Activated CD4-positive, alpha-beta memory T cell treated with anti-CD3 and anti-CD28 coated beads, Interleukin-2, amount 10 ng/mL, durations not matched to agents 7 days and 5 days (primary cell): ENCODE measurements around the gene CD3G. TPM values are rescaled to one million over a fixed set of nuclear protein-coding genes. Genes with fewer than 3 reads are reported as not detected.
"Not testable (repeated sequence)": the region's sequence is repeated elsewhere in the genome, so short reads cannot be mapped to it uniquely, and the experiment has no call there.

Experiments
- CTCF ChIA-PET: fragments of 350-600 bp; sonication (Branson Sonifier 250); formaldehyde crosslinking; loops from one replicate; lab custom pipeline; 2021; ENCODE audit warnings: antibody characterized with exemption, inconsistent platforms; lab: Charles Lee
- POLR2A ChIA-PET: fragments of 350-600 bp; sonication (Branson Sonifier 250); formaldehyde crosslinking; loops from one replicate; lab custom pipeline; 2021; ENCODE audit warnings: antibody characterized with exemption; lab: Charles Lee
- DNase-seq: peaks from one replicate; pipeline ENCODE4 v3.0.0-alpha.2; 2020
- H3K27ac Mint-ChIP-seq: one replicate; pipeline ENCODE4 v1.8.0; 2021; ENCODE audit warnings: mild to moderate bottlenecking, mixed read lengths
- H3K27me3 Mint-ChIP-seq: one replicate; pipeline ENCODE4 v1.8.0; 2021; ENCODE audit warnings: mixed read lengths
- H3K36me3 Mint-ChIP-seq: one replicate; pipeline ENCODE4 v1.8.0; 2021; ENCODE audit warnings: low read depth, mixed read lengths
- H3K4me1 Mint-ChIP-seq: one replicate; pipeline ENCODE4 v1.8.0; 2021; ENCODE audit warnings: mixed read lengths
- H3K4me3 Mint-ChIP-seq: one replicate; pipeline ENCODE4 v1.8.0; 2021; ENCODE audit warnings: mild to moderate bottlenecking, mixed read lengths
- H3K9me3 Mint-ChIP-seq: one replicate; pipeline ENCODE4 v1.8.0; 2021; ENCODE audit warnings: mixed read lengths
- total RNA-seq, 2 experiments: library from RNA; stranded (reverse); gene quantifications; one replicate each; pipeline ENCODE4 v1.2.3, GENCODE V29; 2021

CD3G gene
- total RNA-seq, 2 experiments from 2014 or later = 223 to 225 TPM

DNA sequence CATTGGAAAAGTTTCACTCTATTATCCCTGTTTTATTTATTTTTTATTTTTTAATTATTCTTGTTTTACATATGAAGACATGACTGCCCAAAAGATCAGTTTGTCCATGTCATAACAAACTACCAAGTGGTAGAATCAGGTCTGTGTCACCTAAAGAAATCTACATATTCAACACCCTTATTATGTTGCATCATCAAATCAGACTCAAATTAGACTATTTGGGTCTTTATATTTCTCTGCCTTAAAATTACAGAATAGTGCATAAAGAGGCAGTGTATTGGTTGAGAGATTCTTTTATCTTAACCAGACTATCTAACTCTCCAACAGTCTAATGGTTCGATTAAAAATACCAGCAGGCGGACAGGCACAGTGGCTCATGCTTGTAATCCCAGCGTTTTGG lies 38.8 kb downstream of the CD3G start:
- ChIA-PET POLR2A (interaction anchor here (1.5 kb wide), 1 partner anchor 15 kb away, joined by 6 read pairs; no protein-coding TSS in a partner anchor), CTCF (no interaction called here)
- no peak for DNase-seq
- no peaks in the 10 kb centered on the region for H3K9me3 Mint-ChIP-seq
- H3K27me3 Mint-ChIP-seq = no peaks in the 10 kb centered on the region
- no peaks in the 10 kb centered on the region for H3K4me1 Mint-ChIP-seq
- no peak overlapping the region for H3K4me3 Mint-ChIP-seq
- H3K36me3 Mint-ChIP-seq = peaks cover 69% of the 10 kb centered on the region
- H3K27ac Mint-ChIP-seq = no peak overlapping the region

DNA sequence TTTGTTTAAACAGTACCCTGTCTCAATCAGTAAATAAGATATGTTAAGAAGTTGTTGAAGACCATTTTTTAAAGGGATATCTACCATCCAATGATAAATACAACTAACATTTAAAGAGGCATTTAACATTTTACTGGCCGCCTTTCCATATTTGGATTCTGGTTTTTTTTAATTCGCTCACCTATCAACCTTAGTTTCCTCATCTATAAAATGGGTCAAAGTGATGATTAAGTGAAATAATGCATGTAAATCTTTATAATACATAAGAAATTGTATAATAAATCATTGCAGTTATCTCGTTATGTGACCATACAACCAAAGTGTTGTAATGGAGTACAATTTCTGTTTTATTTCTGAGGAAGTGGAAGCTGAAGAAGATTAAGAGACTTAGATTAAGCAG lies 39.5 kb downstream of the CD3G start:
- DNase-seq = no peak
- Mint-ChIP-seq H3K36me3 (peaks cover 68% of the 10 kb centered on the region), H3K4me1 (no peaks in the 10 kb centered on the region), H3K27ac (no peak overlapping the region), H3K4me3 (no peak overlapping the region), H3K27me3 (no peaks in the 10 kb centered on the region), H3K9me3 (no peaks in the 10 kb centered on the region)
- CTCF ChIA-PET = no interaction called here
- POLR2A ChIA-PET = interaction anchor here (1.5 kb wide), 1 partner anchor 15 kb away, joined by 6 read pairs; no protein-coding TSS in a partner anchor

DNA sequence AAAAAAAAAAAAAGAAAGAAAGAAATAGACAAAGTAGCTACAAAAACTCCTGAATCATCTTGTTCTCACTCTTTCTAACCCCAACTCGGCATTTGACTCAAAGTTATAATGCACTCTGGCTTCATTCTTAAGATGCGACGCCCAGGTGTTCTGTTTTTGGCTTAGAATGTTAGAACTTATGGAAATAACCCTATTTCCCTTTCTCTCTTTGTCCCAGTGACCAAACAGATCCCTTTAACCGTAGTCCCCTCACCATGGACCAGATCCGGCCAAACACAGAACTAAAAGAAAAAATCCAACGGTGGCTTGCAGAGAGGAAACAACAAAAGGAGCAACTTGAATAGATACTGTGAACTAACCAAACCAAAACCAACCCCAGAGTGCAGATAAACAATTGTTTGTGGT lies 52.0 kb downstream of the CD3G start:
- H3K4me1 Mint-ChIP-seq = peaks cover 65% of the 10 kb centered on the region
- H3K9me3 Mint-ChIP-seq = no peaks in the 10 kb centered on the region
- ChIA-PET CTCF (interaction anchor here (0.6 to 4.3 kb wide), 2 partner anchors 93 to 209 kb away, joined by 3 to 23 read pairs; no protein-coding TSS in a partner anchor), POLR2A (no interaction called here)
- DNase-seq = peak; percentile 31
- no peaks in the 10 kb centered on the region for H3K27me3 Mint-ChIP-seq
- H3K4me3 Mint-ChIP-seq = peak overlapping the region; percentile 60
- H3K36me3 Mint-ChIP-seq = peaks cover 51% of the 10 kb centered on the region
- H3K27ac Mint-ChIP-seq = peak overlapping the region; percentile 98

DNA sequence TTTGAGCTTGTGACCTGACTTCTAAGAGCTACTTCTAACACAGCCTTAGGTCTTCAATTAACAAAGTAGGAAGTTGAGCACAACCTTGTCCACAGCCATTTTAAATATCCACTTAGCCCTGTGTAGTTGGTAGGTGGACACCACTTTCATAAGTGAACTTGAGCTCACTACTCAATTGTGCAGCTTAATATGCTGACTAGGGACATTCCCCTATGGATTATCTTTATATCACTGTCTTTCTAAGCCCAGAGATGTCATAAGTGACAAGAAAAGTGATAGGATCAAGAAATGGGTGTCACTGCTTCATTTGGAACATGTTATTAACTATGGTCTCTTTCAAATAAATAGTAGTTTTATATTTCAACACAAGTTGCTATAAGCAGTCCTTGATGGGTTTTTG lies 53.3 kb downstream of the CD3G start:
- POLR2A ChIA-PET = interaction anchor here (1.1 to 6.9 kb wide), 13 partner anchors 11 to 393 kb away, joined by 3 to 77 read pairs (median 6); partner anchors contain the start of genes ARCN1, CD3E, DDX6 and KMT2A
- H3K9me3 Mint-ChIP-seq = no peaks in the 10 kb centered on the region
- peak overlapping the region; percentile 98 for H3K27ac Mint-ChIP-seq
- DNase-seq = no peak
- H3K4me3 Mint-ChIP-seq = no peak overlapping the region
- H3K4me1 Mint-ChIP-seq = peaks cover 67% of the 10 kb centered on the region
- CTCF ChIA-PET = interaction anchor here (1.0 to 4.3 kb wide), 4 partner anchors 38 to 199 kb away, joined by 3 to 23 read pairs (median 7); partner anchors contain the start of gene KMT2A
- H3K27me3 Mint-ChIP-seq = no peaks in the 10 kb centered on the region
- peaks cover 57% of the 10 kb centered on the region for H3K36me3 Mint-ChIP-seq

GRCh38 chr11:118398791-118399559 lies 54.8 kb downstream of the CD3G start:
- H3K36me3 Mint-ChIP-seq = peaks cover 53% of the 10 kb centered on the region
- H3K9me3 Mint-ChIP-seq = no peaks in the 10 kb centered on the region
- CTCF ChIA-PET = interaction anchor here (0.9 to 4.3 kb wide), 9 partner anchors 34 to 227 kb away, joined by 3 to 23 read pairs (median 4); partner anchors contain the start of genes KMT2A and MPZL2
- peaks cover 69% of the 10 kb centered on the region for H3K4me1 Mint-ChIP-seq
- peak overlapping the region; percentile 85 for H3K4me3 Mint-ChIP-seq
- H3K27me3 Mint-ChIP-seq = no peaks in the 10 kb centered on the region
- peak; percentile 62 for DNase-seq
- POLR2A ChIA-PET = interaction anchor here (0.6 to 6.9 kb wide), 24 partner anchors 9 to 1167 kb away, joined by 3 to 77 read pairs (median 4); partner anchors contain the start of genes ARCN1, CD3D, CD3E and KMT2A
- peak overlapping the region; percentile 97 for H3K27ac Mint-ChIP-seq

- H3K4me1 Mint-ChIP-seq = peaks cover 74% of the 10 kb centered on the region
- H3K4me3 Mint-ChIP-seq = peak within 1 kb of the TSS; percentile 85
- POLR2A ChIA-PET = interaction anchor here (0.7 to 6.9 kb wide), 18 partner anchors 9 to 185 kb away, joined by 3 to 77 read pairs (median 4); partner anchors contain the start of genes ARCN1, CD3E, KMT2A and MPZL3
- H3K9me3 Mint-ChIP-seq = no peaks in the 10 kb centered on the region
- peaks cover 59% of the 10 kb centered on the region for H3K36me3 Mint-ChIP-seq
- CTCF ChIA-PET = interaction anchor here (0.7 to 2.7 kb wide), 8 partner anchors 29 to 230 kb away, joined by 3 to 19 read pairs (median 4); partner anchors contain the start of gene KMT2A
- H3K27ac Mint-ChIP-seq = peak within 1 kb of the TSS; percentile 97
- peak; percentile 92 for DNase-seq
- no peaks in the 10 kb centered on the region for H3K27me3 Mint-ChIP-seq
Measured at GRCh38 chr11:118401151-118401879, 57.2 kb downstream of the CD3G start, which contains the start of gene ATP5MG. ATP5MG (plus strand) TSS chr11:118401606; CDS start chr11:118401666, 60 bp downstream.

DNA sequence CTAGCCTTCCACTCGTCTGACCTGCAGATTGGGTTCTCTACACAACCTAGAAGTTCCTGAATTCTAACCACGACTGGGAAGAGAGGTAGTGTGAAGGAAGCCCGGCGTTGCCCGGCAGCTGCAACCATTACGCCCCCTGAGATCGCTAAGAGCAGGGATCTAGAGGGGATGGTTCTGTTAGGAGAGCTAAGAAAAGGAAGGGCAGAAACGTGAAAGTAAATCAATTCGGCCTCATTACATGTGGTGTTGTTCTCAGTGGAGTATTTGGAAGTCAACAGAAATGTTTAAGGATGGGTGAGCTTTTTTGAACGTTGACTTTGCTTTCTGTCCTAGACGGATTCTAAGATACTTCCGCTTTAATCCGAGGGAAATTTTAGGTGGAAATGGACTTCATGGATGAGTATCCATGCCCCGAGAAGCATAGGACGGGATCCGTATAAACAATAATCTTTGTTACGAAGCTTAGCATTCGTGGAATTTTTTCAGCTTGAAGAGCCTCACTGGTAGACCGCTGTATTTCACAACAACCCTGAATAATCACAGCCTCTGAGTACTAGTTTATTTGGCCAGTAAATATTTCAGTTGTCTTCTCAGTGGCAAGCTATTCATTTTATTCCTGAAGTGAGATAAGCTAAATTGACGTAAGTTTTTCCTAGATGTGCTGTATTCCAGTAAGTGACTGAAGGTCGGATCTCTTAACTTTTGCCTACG lies 57.9 kb downstream of the CD3G start:
- no peaks in the 10 kb centered on the region for H3K27me3 Mint-ChIP-seq

GRCh38 chr11:118402594-118402993 lies 58.5 kb downstream of the CD3G start:
- Mint-ChIP-seq H3K36me3 (peaks cover 62% of the 10 kb centered on the region), H3K4me3 (peak overlapping the region; percentile 85), H3K27ac (peak overlapping the region; percentile 45), H3K4me1 (peaks cover 70% of the 10 kb centered on the region)
- H3K9me3 Mint-ChIP-seq, DNase-seq, H3K27me3 Mint-ChIP-seq: not testable (repeated sequence)
- POLR2A ChIA-PET = interaction anchor here (0.9 to 6.9 kb wide), 14 partner anchors 10 to 170 kb away, joined by 3 to 77 read pairs (median 4); partner anchors contain the start of genes ARCN1, CD3E, KMT2A and MPZL3
- CTCF ChIA-PET = interaction anchor here (0.7 to 2.7 kb wide), 12 partner anchors 11 to 260 kb away, joined by 3 to 19 read pairs (median 4); partner anchors contain the start of gene KMT2A

More for the DNA sequence above, 57.9 kb downstream of the CD3G start:
- DNase-seq = no peak
- CTCF ChIA-PET = interaction anchor here (0.7 to 2.7 kb wide), 13 partner anchors 10 to 260 kb away, joined by 3 to 19 read pairs (median 4); partner anchors contain the start of gene KMT2A
- Mint-ChIP-seq H3K4me1 (peaks cover 75% of the 10 kb centered on the region), H3K9me3 (no peaks in the 10 kb centered on the region), H3K36me3 (peaks cover 60% of the 10 kb centered on the region), H3K4me3 (peak overlapping the region; percentile 85), H3K27ac (peak overlapping the region; percentile 97)
- POLR2A ChIA-PET = interaction anchor here (0.7 to 6.9 kb wide), 17 partner anchors 10 to 186 kb away, joined by 3 to 77 read pairs (median 4); partner anchors contain the start of genes ARCN1, CD3E, KMT2A and MPZL3

Other genes starting within 250 kb of the CD3G start
- gene SCN4B, start 191.5 kb upstream of the CD3G start, total RNA-seq = under 1 TPM in 1 of 2 experiments, not detected in 1; 0.28 TPM
- not detected for gene SCN2B, start 167.7 kb upstream of the CD3G start, total RNA-seq
- gene JAML, start 119.3 kb upstream of the CD3G start, total RNA-seq = 100 to 1,000 TPM; 102 to 103 TPM
- gene MPZL3, start 92.0 kb upstream of the CD3G start, total RNA-seq = 10 to 100 TPM; 34.0 to 34.9 TPM
- gene MPZL2, start 80.0 kb upstream of the CD3G start, total RNA-seq = 1 to 10 TPM; 3.8 to 5.3 TPM
- gene CD3E, start 39.6 kb upstream of the CD3G start, total RNA-seq = 100 to 1,000 TPM; 639 to 653 TPM
- gene CD3D, start 1.6 kb upstream of the CD3G start, total RNA-seq = 100 to 1,000 TPM; 467 to 476 TPM
- 10 to 100 TPM; 42.1 to 44.1 TPM for gene UBE4A, start 15.3 kb downstream of the CD3G start, total RNA-seq
- gene ATP5MG, start 57.3 kb downstream of the CD3G start, total RNA-seq = 100 to 1,000 TPM; 251 to 260 TPM
- gene KMT2A, start 92.1 kb downstream of the CD3G start, total RNA-seq = 100 to 1,000 TPM in 1 of 2 experiments, 10 to 100 TPM in 1; 94.6 to 102 TPM
- under 1 TPM; 0.23 to 0.55 TPM for gene TTC36, start 183.1 kb downstream of the CD3G start, total RNA-seq
- gene TMEM25, start 186.8 kb downstream of the CD3G start, total RNA-seq = 1 to 10 TPM; 5.3 to 6.4 TPM
- 1 to 10 TPM; 9.6 to 10.0 TPM for gene IFT46, start 221.6 kb downstream of the CD3G start, total RNA-seq
- gene ARCN1, start 228.1 kb downstream of the CD3G start, total RNA-seq = 100 to 1,000 TPM; 138 to 141 TPM